ENCODE measurements around the gene DOHH.

GRCh38 chr19:3528080-3528479 lies 27.6 kb upstream of the DOHH start:
- TF ChIP-seq CTCF (IDR thresholded peaks at IDR 0.05) (no peak), POLR2A (IDR thresholded peaks at IDR 0.05) (no peak), POLR2AphosphoS5 (IDR thresholded peaks at IDR 0.05) (no peak), EP300 (IDR thresholded peaks at IDR 0.05) (no peak)

All from gastroesophageal sphincter (tissue), 3 donors.